ENCODE measurements around the gene RNF166.

Gene RNF166

DNA sequence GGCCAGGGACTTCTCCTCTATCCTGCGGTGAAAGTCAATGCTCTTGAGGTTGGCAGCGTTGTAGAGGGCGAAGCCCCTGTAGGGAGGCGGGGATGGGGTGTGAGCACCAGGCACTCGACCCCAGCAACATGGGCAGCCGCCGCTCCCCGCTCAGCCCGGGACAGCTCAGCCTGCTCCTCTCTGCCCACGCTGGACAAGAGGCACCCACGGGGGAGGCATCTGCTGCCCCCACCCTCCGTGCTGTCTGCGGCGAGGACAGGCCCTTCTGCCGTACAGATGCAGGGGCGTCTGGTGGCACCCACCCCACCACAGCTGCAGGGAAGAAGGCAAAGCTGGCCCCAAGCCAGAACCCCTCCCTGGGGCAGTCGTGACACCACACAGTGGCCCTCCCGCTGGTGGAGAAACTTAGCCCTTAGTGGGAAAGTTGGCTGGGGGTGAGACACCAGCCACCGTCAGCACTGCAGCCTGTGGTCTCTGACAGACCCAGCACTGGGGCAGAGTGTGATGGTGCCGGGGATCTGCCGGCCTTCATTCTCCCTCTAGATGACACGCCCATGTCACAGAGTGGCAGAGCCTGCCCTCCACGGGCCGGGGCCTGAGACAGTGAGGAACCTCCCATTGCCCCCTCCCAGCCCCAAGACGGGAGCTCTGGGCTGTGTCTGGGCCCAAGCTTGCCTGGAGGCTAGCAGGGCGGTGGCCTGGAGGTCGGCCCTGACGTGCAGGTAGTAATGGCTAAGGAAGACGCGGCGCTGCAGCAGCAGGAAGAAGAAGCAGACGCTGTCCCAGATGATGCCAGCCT is 19.6 kb upstream of the RNF166 start:
- H3K27me3 ChIP-seq (ENCODE audit: insufficient read depth, low read length) = no peaks in the 10 kb centered on the region
- no peak overlapping the region for H2AFZ ChIP-seq (ENCODE audit: low read depth, low read length)
- H3K9me3 ChIP-seq (ENCODE audit: low read length) = no peaks in the 10 kb centered on the region
- H3K4me1 ChIP-seq (ENCODE audit: insufficient read depth, low read length) = no peaks in the 10 kb centered on the region
- H3K36me3 ChIP-seq (ENCODE audit: insufficient read depth, low read length) = no peaks in the 10 kb centered on the region
- H3K4me3 ChIP-seq (ENCODE audit: low read length) = no peak overlapping the region

DNA sequence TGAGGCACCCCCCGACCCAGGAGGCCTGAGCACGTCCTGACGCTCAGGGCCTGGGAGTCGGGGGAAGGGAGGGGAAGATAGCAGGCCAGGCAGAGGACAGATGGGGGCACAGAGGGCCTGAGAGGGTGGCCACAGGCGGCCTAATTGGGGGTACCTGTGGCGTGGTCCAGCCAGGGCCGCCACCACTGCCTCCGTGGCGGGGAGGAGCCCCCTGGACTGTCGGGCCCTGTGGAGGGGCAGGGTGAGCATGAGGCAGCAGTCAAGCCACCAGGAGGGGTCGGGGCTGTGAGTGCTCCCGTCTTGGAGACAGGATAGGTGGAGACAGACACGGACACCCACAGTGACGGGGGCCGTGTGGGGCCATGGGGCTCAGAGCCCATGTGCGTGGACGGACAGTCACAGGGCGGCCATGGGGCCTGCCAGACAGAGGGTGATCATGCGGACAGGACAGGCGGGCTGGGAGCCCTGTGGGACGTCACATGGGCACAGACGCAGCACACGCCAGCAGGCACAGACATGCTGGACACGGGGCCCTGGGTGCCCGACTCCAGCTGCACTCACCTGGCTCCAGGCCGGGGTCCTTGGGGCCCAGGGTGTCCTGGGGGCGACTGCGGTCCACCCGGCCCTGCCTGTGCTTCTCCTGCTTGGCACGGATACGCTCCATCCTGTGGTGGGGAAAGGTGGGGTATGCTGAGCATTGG is 18.8 kb upstream of the RNF166 start:
- Histone ChIP-seq H3K9me3 (ENCODE audit: low read length) (no peaks in the 10 kb centered on the region), H3K27me3 (ENCODE audit: insufficient read depth, low read length) (no peaks in the 10 kb centered on the region), H2AFZ (ENCODE audit: low read depth, low read length) (no peak overlapping the region), H3K36me3 (ENCODE audit: insufficient read depth, low read length) (peaks cover under 1% of the 10 kb centered on the region), H3K4me1 (ENCODE audit: insufficient read depth, low read length) (no peaks in the 10 kb centered on the region), H3K4me3 (ENCODE audit: low read length) (no peak overlapping the region)

DNA sequence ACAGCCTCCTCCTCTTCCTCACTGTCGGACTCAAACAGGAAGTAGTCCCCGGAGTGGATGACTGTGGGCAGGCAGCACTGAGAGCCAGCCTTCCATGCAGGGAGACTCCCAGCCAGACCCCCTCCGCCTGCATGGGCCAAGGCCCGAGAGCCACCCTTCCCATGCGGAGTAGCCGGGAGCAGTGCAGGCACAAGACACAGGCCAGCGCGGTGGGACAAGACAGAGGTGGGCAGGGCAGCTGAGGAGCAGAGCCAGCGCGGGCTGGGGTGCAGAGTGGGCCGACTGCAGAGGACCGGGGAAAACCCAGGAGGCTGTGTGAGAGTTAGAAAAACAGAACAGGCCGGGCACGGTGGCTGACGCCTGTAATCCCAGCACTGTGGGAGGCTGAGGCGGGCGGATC is 17.7 kb upstream of the RNF166 start:
- Histone ChIP-seq H3K4me3 (ENCODE audit: low read length) (no peak overlapping the region), H3K4me1 (ENCODE audit: insufficient read depth, low read length) (no peaks in the 10 kb centered on the region), H3K27me3 (ENCODE audit: insufficient read depth, low read length) (no peaks in the 10 kb centered on the region), H2AFZ (ENCODE audit: low read depth, low read length) (no peak overlapping the region), H3K9me3 (ENCODE audit: low read length) (no peaks in the 10 kb centered on the region), H3K36me3 (ENCODE audit: insufficient read depth, low read length) (peaks cover 2% of the 10 kb centered on the region)

DNA sequence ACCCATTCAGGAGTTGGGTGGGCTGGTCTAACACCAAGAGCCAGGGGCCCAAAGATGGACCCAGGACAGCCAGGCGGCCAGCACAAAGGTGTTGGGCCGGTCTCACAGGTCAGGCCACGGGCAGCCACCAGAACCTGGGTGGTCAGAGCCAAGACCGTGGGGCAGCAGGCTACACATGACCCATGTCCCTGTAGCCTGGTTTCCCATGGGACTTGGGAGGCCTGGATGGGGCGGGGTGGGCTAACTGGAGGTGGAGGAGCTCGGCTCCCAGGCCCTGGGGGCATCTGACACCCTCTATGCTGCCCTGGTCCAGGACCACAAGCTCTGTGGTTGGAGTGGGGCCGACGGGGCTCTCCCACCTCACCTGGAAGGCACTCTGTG is 17.3 kb upstream of the RNF166 start:
- no peak overlapping the region for H2AFZ ChIP-seq (ENCODE audit: low read depth, low read length)
- peaks cover 2% of the 10 kb centered on the region for H3K36me3 ChIP-seq (ENCODE audit: insufficient read depth, low read length)
- no peaks in the 10 kb centered on the region for H3K27me3 ChIP-seq (ENCODE audit: insufficient read depth, low read length)
- no peak overlapping the region for H3K4me3 ChIP-seq (ENCODE audit: low read length)
- H3K4me1 ChIP-seq (ENCODE audit: insufficient read depth, low read length) = no peaks in the 10 kb centered on the region
- no peaks in the 10 kb centered on the region for H3K9me3 ChIP-seq (ENCODE audit: low read length)

DNA sequence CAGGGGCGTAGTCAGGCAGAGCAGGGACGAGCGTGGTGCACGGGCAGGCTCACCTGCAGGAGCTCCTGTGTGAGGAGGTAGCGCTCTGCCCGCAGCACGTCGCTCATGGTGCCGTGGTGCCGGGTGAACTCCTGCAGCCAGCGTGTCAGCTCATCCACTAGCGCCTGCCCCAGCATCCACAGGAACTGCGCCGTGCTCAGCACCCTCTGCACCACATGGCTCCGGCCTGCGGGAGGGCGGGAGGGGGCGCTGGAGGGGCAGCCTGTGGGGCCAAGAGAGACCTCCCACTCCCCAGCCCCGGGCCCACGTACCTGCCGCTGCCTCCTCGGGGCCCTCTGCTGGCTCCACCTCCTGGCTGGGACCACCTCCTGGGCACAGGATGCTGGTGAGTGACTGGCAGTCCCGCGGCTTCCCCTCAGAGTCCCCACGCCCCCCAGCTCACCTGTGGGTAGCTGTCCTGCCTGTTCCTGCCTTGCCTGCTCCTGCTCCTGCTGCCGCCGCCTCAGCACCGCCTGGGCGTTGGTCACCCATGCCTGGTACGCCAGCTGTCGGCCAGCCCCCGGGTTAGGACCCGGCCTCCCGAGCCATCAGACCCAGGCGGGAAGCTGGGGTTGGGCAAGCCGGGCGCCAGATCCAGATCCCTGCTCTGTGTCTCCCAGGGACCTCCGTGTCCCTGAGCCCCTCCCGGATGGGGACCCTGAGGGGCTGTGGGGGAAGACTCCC is 16.7 kb upstream of the RNF166 start:
- H3K36me3 ChIP-seq (ENCODE audit: insufficient read depth, low read length) = peaks cover 6% of the 10 kb centered on the region
- no peak overlapping the region for H3K4me3 ChIP-seq (ENCODE audit: low read length)
- H2AFZ ChIP-seq (ENCODE audit: low read depth, low read length) = no peak overlapping the region
- no peaks in the 10 kb centered on the region for H3K27me3 ChIP-seq (ENCODE audit: insufficient read depth, low read length)
- no peaks in the 10 kb centered on the region for H3K4me1 ChIP-seq (ENCODE audit: insufficient read depth, low read length)
- H3K9me3 ChIP-seq (ENCODE audit: low read length) = no peaks in the 10 kb centered on the region

DNA sequence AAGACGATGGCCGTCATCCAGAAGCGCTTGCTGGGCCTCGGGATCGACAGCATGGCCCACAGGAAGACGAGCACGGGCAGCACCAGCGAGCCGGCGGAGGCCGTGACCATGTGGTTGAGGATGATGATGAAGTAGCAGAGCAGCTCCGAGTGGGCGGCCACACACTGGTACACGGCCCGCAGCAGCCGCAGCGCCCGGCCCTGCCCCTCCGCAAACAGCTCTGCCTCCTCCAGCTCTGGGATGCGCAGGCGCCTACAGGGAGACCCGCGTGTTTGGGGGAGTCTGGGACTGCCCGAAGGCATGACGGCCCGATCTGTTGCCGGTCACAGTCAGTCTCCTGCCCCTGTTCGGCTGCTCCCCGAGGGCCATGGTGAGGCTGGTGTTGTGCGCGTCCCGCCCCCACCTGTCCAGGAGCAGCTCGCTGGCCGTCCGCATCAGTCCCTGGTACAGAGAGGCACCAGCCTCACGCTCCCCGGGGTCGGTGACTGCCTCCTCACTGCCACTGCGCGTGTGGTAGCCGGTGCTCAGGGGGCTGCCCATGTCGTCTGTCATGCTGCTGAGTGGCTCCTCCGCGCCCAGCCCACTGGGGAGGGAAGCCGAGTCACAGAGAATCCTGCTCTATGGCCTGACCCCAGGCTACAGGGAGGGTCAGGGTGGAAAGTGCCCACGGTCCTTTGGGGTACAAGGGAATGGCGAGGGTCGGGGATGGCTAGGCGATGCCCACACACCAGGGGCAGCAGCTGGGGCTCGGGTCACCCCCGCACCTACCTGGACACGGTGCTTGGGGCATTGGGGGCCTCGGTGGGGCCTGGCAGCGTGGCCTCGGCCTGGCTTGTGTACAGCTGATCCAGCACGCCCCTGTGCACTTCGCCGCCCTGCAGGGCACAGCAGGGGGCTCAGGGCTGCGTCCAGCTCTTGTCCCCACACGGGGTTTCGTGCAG is 15.9 kb upstream of the RNF166 start:
- Histone ChIP-seq H3K9me3 (ENCODE audit: low read length) (no peaks in the 10 kb centered on the region), H2AFZ (ENCODE audit: low read depth, low read length) (no peak overlapping the region), H3K4me1 (ENCODE audit: insufficient read depth, low read length) (no peaks in the 10 kb centered on the region), H3K4me3 (ENCODE audit: low read length) (no peak overlapping the region), H3K36me3 (ENCODE audit: insufficient read depth, low read length) (peaks cover 10% of the 10 kb centered on the region), H3K27me3 (ENCODE audit: insufficient read depth, low read length) (no peaks in the 10 kb centered on the region)

DNA sequence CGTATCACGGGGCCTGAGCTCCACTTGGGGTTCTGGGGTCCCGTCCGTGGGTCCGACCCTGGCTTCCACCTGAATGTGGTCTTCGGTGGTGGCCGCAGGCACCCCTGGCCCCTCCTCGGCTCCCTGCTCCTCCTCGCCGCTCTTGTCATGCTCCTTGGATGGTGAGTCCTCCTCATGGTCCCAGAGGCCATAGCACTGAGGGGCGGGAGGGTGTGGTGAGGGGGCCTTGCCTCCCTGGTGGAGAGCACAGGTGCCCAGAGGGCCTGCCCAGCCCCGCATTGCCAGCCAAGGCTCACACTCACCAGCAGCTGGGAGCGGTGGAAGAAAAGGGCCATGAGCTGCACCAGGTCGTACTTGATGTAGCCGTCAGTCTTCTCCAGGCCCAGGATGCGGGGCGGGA is 15.0 kb upstream of the RNF166 start:
- Histone ChIP-seq H3K4me3 (ENCODE audit: low read length) (no peak overlapping the region), H3K4me1 (ENCODE audit: insufficient read depth, low read length) (no peaks in the 10 kb centered on the region), H3K27me3 (ENCODE audit: insufficient read depth, low read length) (no peaks in the 10 kb centered on the region), H3K9me3 (ENCODE audit: low read length) (no peaks in the 10 kb centered on the region), H3K36me3 (ENCODE audit: insufficient read depth, low read length) (peaks cover 18% of the 10 kb centered on the region), H2AFZ (ENCODE audit: low read depth, low read length) (no peak overlapping the region)

DNA sequence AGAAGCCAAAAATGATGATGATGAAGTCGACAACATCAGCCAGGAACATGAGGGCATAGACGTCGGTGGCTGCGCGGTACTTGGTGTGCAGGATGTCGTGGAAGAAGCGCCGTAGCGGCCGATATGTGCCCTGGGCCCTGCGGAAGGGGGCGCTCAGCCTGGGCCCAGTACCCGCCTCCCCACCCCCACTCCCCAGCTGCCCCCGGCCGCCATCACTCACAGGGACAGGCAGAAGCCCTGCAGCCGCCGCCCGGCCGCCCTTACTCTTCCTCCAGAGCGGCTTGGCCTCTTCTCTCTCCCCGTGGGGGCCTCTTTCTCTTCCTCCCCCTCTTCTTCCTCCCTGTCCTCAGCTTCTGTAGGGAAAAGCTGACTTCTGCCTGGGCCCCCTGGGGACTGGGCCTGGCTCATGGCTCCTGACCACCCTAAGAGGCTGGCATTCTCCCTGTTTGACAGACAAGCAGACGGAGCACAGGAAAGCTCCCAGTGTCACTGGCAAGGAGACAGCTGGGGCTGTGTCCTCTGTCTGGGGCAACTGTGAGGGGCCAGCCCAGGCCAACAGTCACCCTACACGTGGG is 14.3 kb upstream of the RNF166 start:
- Histone ChIP-seq H3K9me3 (ENCODE audit: low read length) (no peaks in the 10 kb centered on the region), H3K27me3 (ENCODE audit: insufficient read depth, low read length) (no peaks in the 10 kb centered on the region), H3K4me1 (ENCODE audit: insufficient read depth, low read length) (no peaks in the 10 kb centered on the region), H2AFZ (ENCODE audit: low read depth, low read length) (no peak overlapping the region), H3K36me3 (ENCODE audit: insufficient read depth, low read length) (peaks cover 26% of the 10 kb centered on the region), H3K4me3 (ENCODE audit: low read length) (no peak overlapping the region)

DNA sequence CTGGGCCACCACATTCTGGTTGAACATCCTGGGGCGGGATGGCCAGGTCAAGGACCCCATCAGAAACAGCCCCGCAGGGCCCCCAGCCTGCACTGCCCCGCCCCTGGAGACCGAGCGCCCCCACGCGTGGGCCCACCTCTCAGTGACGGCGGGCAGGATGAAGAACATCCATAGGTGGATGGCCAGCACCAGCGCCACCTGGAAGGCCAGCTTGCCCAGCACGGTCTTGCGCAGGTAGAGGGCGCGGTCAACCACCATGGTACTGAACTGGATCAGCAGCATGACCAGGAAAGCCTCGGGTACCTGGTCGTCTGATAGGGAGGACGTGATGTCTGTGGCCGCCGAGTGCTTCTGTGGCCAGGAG is 13.7 kb upstream of the RNF166 start:
- Histone ChIP-seq H2AFZ (ENCODE audit: low read depth, low read length) (no peak overlapping the region), H3K9me3 (ENCODE audit: low read length) (no peaks in the 10 kb centered on the region), H3K36me3 (ENCODE audit: insufficient read depth, low read length) (peaks cover 30% of the 10 kb centered on the region), H3K4me1 (ENCODE audit: insufficient read depth, low read length) (no peaks in the 10 kb centered on the region), H3K4me3 (ENCODE audit: low read length) (no peak overlapping the region), H3K27me3 (ENCODE audit: insufficient read depth, low read length) (no peaks in the 10 kb centered on the region)

DNA sequence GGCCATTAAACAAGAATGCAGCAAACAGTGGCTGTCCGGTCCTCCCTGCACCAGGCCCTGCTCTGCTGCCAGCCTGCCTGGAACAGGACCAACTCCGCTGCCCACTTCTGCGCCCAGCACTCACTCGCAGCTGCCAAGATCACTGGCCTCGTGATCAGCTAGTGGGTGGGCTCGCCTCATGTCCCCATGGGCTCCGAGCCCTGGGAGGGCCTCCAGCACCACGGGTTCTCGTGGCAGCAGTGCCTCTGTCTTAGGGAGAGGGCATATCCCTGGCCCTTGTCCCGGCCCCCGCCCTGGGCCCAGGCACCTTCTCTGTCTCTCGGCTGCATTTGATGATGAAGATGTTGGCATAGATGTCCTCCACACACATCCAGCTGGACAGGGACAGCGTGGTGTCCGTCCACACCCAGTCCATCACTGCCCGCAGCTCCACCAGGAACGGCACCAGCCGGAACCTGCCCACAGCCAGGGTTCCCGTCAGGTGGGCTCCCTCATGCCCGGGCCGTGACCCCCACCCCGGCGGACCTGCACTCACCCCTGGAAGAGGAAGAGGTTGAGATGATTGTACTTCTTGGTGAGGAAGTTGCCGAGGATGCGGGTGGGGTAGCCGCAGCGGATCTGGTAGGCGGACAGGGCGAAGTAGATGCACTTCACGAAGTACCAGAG is 13.2 kb upstream of the RNF166 start:
- Histone ChIP-seq H3K27me3 (ENCODE audit: insufficient read depth, low read length) (no peaks in the 10 kb centered on the region), H3K36me3 (ENCODE audit: insufficient read depth, low read length) (peaks cover 34% of the 10 kb centered on the region)

DNA sequence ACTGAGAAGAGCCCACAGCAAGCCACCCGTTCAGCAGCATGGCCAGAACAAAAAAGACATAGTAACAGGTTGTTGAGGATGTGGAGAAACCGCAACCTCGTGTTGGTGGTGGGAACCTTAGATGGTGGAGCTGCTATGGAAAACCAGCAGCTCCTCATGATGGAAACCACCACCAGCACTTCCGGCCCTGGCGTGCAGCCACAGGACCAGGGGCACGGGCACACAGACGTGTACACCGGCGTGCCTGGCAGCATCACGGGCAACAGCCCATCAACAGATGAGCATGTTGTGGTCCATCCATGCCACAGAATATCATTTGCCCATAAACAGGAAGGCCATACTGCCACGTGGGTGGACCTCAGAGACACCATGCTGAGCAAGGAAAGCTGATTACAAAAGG is 12.0 kb upstream of the RNF166 start:
- no peaks in the 10 kb centered on the region for H3K27me3 ChIP-seq (ENCODE audit: insufficient read depth, low read length)
- H3K4me1 ChIP-seq (ENCODE audit: insufficient read depth, low read length) = no peaks in the 10 kb centered on the region
- H2AFZ ChIP-seq (ENCODE audit: low read depth, low read length) = no peak overlapping the region
- H3K36me3 ChIP-seq (ENCODE audit: insufficient read depth, low read length) = peaks cover 36% of the 10 kb centered on the region
- no peaks in the 10 kb centered on the region for H3K9me3 ChIP-seq (ENCODE audit: low read length)
- no peak overlapping the region for H3K4me3 ChIP-seq (ENCODE audit: low read length)

More for the DNA sequence above, 13.2 kb upstream of the RNF166 start:
- Histone ChIP-seq H3K4me1 (ENCODE audit: insufficient read depth, low read length) (no peaks in the 10 kb centered on the region), H3K4me3 (ENCODE audit: low read length) (no peak overlapping the region), H3K9me3 (ENCODE audit: low read length) (no peaks in the 10 kb centered on the region), H2AFZ (ENCODE audit: low read depth, low read length) (no peak overlapping the region)

DNA sequence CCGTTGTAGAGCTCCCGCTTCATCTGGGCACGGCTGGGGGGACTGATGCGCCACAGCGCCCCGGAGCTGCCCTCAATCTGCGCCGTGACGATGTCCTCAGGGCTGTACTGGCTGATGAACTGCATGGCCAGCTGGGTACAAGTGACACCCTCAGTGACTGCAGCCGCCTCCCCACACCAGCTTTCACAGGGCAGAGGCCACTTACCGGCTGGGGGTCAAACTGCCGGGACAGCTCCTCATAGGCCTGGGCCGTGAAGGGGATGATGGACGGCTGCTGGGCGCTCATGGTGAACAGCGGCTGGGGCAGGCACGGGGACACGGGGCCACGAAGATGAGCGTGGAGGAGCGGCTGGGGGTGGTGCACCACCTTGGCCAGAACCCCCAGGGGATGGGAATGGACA is 10.4 kb upstream of the RNF166 start:
- H3K4me3 ChIP-seq (ENCODE audit: low read length) = no peak overlapping the region
- no peaks in the 10 kb centered on the region for H3K4me1 ChIP-seq (ENCODE audit: insufficient read depth, low read length)
- H3K36me3 ChIP-seq (ENCODE audit: insufficient read depth, low read length) = peaks cover 36% of the 10 kb centered on the region
- H3K9me3 ChIP-seq (ENCODE audit: low read length) = no peaks in the 10 kb centered on the region
- no peaks in the 10 kb centered on the region for H3K27me3 ChIP-seq (ENCODE audit: insufficient read depth, low read length)
- no peak overlapping the region for H2AFZ ChIP-seq (ENCODE audit: low read depth, low read length)
